Effector memory CD8-positive, alpha-beta T cell (primary cell): ENCODE results near the gene CALN1.

Source experiments
- ATAC-seq: fragments of 150-1000 bp; cut with Tn5 transposase; replicated peaks from 2 replicates; pipeline ENCODE4 v1.10.0; 2021; ENCODE audit warnings: mild to moderate bottlenecking, moderate library complexity
- DNase-seq, 3 experiments: peaks; one replicate each; pipeline ENCODE4 v3.0.0; 2021
- H3K27ac Mint-ChIP-seq, 2 donors: one replicate each; pipeline ENCODE4 v1.8.0; 2022; ENCODE audit warnings: mild to moderate bottlenecking in 2 of 2, mixed read lengths in 2 of 2, moderate library complexity in 2 of 2
- H3K27me3 Mint-ChIP-seq, 2 donors: one replicate each; pipeline ENCODE4 v1.8.0; 2022; ENCODE audit warnings: mixed read lengths in 2 of 2
- H3K36me3 Mint-ChIP-seq: one replicate; pipeline ENCODE4 v1.8.0; 2022; ENCODE audit warnings: mild to moderate bottlenecking, moderate library complexity, mixed read lengths; ENCODE audit not compliant: insufficient read depth
- H3K4me1 Mint-ChIP-seq, 2 donors: one replicate each; pipeline ENCODE4 v1.8.0; 2022; ENCODE audit warnings: low read depth in 2 of 2, mixed read lengths in 2 of 2
- H3K4me3 Mint-ChIP-seq, 2 donors: one replicate each; pipeline ENCODE4 v1.8.0; 2022; ENCODE audit warnings: mild to moderate bottlenecking in 2 of 2, mixed read lengths in 2 of 2, moderate library complexity in 2 of 2
- H3K9me3 Mint-ChIP-seq, 2 donors: one replicate each; pipeline ENCODE4 v1.8.0; 2022; ENCODE audit warnings: mixed read lengths in 2 of 2

The CALN1 gene

DNA sequence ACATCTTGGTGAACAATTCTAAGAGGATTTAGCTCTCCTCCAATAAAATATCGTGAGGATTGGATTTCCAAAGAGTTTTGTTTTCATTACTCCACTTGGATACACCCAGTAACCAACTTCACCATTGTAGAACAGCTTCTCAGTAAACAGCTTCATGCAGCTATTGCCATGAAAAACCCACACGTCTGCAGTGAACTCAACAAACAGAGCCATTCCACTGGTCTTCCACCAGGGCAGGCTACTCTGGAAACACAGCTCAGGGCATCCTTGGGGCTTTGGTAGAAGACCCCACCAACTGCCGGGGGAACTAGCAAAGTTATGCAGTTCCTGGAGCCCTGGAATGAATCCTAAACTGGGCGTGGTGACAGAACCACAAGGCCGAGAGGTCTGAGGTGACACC is 77.4 kb downstream of the CALN1 start:
- no peak overlapping the region for H3K4me3 Mint-ChIP-seq
- H3K27ac Mint-ChIP-seq, result no peak overlapping the region
- peaks cover 0 to 5% of the 10 kb centered on the region in 2 donors for H3K4me1 Mint-ChIP-seq
- no peaks in the 10 kb centered on the region for H3K36me3 Mint-ChIP-seq
- H3K9me3 Mint-ChIP-seq, result peaks cover 2 to 17% of the 10 kb centered on the region in 2 donors
- H3K27me3 Mint-ChIP-seq, result peaks cover 12 to 28% of the 10 kb centered on the region in 2 donors
- ATAC-seq, result no peak
- no peak for DNase-seq

DNA sequence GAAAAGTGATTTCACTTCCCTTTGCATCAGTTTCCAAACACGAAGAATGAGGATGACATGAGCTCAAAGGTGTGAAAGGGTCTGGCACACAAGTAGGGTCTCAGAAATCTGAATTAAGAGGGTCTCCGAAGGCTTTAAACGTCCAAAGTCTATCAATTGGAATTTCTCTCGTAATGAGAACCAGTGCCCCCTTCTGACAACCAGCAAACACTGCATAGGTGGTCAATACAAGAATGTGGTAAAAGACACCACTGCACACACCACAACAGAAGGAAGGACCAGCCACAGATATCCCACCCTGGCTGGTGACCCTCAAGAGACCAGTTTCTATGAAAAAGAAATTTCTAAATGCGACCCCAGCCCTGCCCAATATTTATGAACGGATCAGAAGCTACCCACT is 78.1 kb downstream of the CALN1 start:
- Mint-ChIP-seq H3K4me1 (peaks cover 0 to 5% of the 10 kb centered on the region in 2 donors), H3K27ac (no peak overlapping the region), H3K4me3 (no peak overlapping the region), H3K9me3 (peaks cover 2 to 11% of the 10 kb centered on the region in 2 donors), H3K27me3 (peaks cover 12 to 28% of the 10 kb centered on the region in 2 donors), H3K36me3 (no peaks in the 10 kb centered on the region)
- ATAC-seq, result no peak
- no peak for DNase-seq

DNA sequence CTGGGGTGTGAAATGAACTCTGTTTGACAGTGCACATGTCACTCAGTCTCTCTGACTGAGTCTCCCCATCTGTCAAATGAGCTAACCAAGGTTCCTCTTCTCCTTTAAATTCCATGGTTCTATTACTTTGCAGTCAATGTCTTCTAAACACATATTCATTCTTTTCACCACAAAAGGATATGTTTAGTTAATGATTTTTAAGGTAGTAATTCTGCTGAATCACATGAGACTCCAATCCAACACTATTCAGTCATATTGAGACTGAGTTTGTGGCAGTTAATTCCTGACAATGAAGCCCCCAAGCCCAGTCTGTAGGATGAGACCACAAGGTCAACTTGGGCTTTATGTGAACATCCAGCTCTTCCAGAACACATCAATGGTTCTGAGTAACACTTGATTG is 85.3 kb downstream of the CALN1 start:
- no peak for ATAC-seq

DNA sequence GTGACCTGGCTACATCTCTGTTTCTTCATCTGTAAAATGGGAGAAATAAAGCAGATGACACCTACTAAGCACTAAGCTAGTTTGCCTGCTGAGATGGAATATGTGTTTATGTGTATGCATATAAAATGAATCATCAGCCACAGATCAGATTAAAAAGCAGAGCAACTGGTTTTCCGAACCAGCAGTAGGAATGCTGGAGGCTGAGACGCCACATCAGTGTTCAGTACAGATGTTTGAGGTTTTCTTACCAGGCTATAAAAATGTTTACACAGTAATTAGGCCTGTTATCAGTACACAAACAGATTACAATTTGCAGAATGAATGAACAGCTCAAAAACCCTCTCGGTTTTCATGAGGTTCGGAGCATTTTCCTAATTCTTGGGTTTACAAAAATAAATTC is 85.8 kb downstream of the CALN1 start:
- no peak overlapping the region for H3K27ac Mint-ChIP-seq
- peaks cover 0 to 2% of the 10 kb centered on the region in 2 donors for H3K9me3 Mint-ChIP-seq

More for the DNA sequence above, 85.3 kb downstream of the CALN1 start:
- H3K36me3 Mint-ChIP-seq, result no peaks in the 10 kb centered on the region
- H3K4me1 Mint-ChIP-seq, result no peaks in the 10 kb centered on the region
- H3K4me3 Mint-ChIP-seq, result no peak overlapping the region
- H3K27me3 Mint-ChIP-seq, result no peaks in the 10 kb centered on the region
- H3K9me3 Mint-ChIP-seq, result peaks cover 0 to 2% of the 10 kb centered on the region in 2 donors
- no peak overlapping the region for H3K27ac Mint-ChIP-seq
- no peak for DNase-seq

DNA sequence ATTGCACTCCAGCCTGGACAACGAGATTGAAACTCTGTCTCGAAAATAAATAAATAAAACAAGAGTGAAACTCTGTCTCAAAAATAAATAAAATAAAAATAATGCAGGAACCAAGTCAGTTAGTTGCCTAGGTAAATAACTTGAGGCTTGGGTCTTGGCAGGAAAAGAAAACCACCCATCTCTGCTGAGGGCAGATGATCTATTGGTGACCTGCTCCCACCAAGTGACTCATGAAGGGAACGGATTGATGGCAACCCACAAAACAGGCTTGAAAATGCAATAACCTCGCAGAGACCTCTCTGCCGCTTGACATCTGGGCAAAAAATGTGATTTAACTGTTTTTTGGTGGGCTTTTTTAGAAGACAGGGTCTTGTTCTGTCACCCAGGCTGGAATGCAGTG is 86.6 kb downstream of the CALN1 start:
- no peak for DNase-seq
- no peaks in the 10 kb centered on the region for H3K36me3 Mint-ChIP-seq
- H3K4me1 Mint-ChIP-seq, result no peaks in the 10 kb centered on the region
- no peak for ATAC-seq
- no peaks in the 10 kb centered on the region for H3K27me3 Mint-ChIP-seq
- H3K27ac Mint-ChIP-seq, result no peak overlapping the region
- no peak overlapping the region for H3K4me3 Mint-ChIP-seq
- H3K9me3 Mint-ChIP-seq, result peaks cover 0 to 2% of the 10 kb centered on the region in 2 donors

More for the DNA sequence above, 85.8 kb downstream of the CALN1 start:
- Mint-ChIP-seq H3K4me1 (no peaks in the 10 kb centered on the region), H3K4me3 (no peak overlapping the region), H3K36me3 (no peaks in the 10 kb centered on the region), H3K27me3 (no peaks in the 10 kb centered on the region)
- no peak for ATAC-seq
- no peak for DNase-seq

DNA sequence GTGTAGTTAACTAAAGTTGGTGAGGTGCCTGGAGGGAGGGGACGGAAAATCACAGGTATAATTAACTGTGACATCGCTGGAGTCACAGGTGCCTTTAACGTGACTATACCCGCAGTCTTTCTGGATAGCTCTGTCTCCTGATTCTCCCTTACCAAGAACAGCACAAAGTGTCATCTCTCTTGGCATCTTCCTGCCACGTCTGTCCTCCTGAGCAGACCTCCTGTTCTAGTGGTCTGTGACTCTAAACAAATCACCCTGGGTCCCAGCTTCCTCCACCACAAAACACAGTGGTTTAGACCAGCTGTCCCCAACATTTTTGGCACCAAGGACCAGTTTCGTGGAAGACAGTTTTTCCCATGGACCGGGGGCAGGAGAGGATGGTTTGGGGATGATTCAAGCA is 90.5 kb downstream of the CALN1 start:
- no peak for DNase-seq
- ATAC-seq, result no peak
- Mint-ChIP-seq H3K4me3 (no peak overlapping the region), H3K4me1 (no peaks in the 10 kb centered on the region), H3K27ac (no peak overlapping the region), H3K36me3 (no peaks in the 10 kb centered on the region), H3K27me3 (no peaks in the 10 kb centered on the region), H3K9me3 (no peaks in the 10 kb centered on the region)

DNA sequence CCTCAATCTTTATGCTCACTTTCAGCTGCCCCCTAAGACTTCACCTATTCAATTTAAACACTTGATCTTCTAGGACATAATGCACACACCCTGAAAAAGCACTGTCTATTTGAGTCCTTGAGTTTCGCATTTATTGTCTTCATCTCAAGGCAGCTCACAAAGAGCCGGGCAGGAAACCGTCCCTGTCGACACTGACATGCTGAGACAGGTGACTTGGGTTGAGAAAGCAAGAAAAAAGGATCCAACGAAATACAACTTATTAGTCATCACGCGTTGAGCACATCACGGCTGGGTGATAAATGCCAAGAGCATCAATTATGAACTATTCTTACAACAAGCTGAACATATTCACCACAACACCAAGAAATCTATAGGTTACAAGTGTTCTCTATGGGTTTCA is 91.1 kb downstream of the CALN1 start:
- Mint-ChIP-seq H3K9me3 (no peaks in the 10 kb centered on the region), H3K36me3 (no peaks in the 10 kb centered on the region), H3K4me3 (no peak overlapping the region), H3K27me3 (no peaks in the 10 kb centered on the region), H3K4me1 (no peaks in the 10 kb centered on the region), H3K27ac (no peak overlapping the region)
- ATAC-seq (no peak), DNase-seq (no peak)

DNA sequence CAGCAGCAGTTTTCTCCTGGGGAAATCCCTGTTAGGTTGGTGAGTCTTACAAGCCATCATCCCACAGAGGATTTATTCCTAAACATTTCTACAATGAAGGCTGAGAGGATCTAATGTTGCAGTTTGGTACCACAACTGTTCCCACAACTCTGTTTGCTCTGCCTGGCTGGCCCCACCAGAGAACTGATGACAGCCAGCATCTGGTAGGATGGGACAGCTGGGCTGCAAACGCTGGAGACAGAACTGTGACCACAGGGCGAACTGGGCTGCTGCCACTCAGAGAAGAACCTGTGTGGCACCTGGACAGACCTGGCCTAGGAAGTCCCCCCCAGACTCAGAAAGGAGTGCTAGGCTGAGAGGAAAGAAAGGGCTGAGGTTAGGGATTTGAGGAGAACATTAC is 94.8 kb downstream of the CALN1 start:
- Mint-ChIP-seq H3K27ac (no peak overlapping the region), H3K9me3 (no peaks in the 10 kb centered on the region), H3K36me3 (no peaks in the 10 kb centered on the region), H3K4me3 (no peak overlapping the region), H3K4me1 (no peaks in the 10 kb centered on the region), H3K27me3 (no peaks in the 10 kb centered on the region)
- ATAC-seq (no peak), DNase-seq (no peak)

DNA sequence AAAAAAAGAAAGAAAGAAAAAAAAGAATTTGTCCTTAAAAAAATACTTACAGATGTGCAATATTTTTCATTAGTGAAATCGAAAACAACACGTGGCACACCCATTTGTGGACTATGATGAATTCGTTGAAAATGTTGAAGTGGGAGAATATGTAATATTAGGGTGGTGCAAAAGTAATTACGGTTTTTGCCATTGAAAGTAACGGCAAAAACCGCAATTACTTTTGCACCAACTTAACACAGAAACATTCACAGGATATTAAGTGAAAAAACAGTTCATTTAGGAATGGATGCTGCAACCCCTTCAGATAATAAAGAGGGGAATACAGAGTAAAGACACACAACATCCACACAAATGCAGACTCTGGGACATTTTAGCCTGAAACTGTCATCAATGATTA is 96.0 kb downstream of the CALN1 start:
- no peak for ATAC-seq
- Mint-ChIP-seq H3K27ac (no peak overlapping the region), H3K27me3 (no peaks in the 10 kb centered on the region), H3K4me1 (no peaks in the 10 kb centered on the region), H3K36me3 (no peaks in the 10 kb centered on the region), H3K4me3 (no peak overlapping the region), H3K9me3 (no peaks in the 10 kb centered on the region)
- DNase-seq, result no peak

DNA sequence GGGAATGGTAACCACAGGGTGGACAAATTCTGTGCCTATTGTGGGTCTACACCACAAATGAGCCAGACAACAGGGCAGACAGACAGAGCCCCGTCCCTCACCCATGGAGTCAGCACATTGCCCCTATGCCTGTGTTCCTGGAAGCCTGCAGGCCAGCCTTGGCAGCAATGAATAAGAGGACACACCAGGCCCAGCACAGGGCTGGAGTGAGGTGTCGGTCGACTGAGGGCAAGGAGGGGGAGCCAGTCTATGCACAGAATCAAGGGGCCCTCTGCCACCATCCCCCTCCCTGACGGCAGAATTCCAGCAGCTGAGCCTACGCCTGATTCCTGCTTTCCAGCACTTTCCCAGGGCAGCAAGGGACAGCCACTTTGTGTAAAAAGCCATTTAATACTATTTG is 98.2 kb downstream of the CALN1 start:
- no peaks in the 10 kb centered on the region for H3K27me3 Mint-ChIP-seq
- DNase-seq (no peak), ATAC-seq (no peak)
- H3K4me3 Mint-ChIP-seq, result no peak overlapping the region
- H3K9me3 Mint-ChIP-seq, result peaks cover 0 to 4% of the 10 kb centered on the region in 2 donors
- H3K4me1 Mint-ChIP-seq, result no peaks in the 10 kb centered on the region
- H3K27ac Mint-ChIP-seq, result no peak overlapping the region
- no peaks in the 10 kb centered on the region for H3K36me3 Mint-ChIP-seq

DNA sequence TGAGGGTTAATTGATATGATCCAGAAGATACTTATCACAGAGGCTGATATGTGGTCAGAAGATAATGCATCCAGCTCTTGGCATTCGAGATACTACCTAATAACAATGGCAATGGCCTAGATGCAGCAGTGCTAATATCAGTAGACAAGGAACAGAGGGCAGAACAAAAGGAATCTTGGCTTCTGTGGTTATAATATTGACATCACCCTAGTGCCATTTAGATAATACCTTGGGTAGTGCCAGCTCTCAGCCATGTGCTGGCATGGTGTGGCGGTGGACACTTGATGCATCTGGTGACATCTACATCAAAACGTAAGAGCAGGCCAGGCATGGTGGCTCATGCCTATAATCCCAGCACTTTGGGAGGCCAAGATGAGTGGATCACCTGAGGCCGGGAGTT is 101.8 kb downstream of the CALN1 start:
- no peak overlapping the region for H3K4me3 Mint-ChIP-seq
- H3K27me3 Mint-ChIP-seq, result no peaks in the 10 kb centered on the region
- H3K9me3 Mint-ChIP-seq, result peaks cover 0 to 7% of the 10 kb centered on the region in 2 donors
- no peaks in the 10 kb centered on the region for H3K36me3 Mint-ChIP-seq
- ATAC-seq (no peak), DNase-seq (no peak)
- H3K27ac Mint-ChIP-seq, result no peak overlapping the region
- H3K4me1 Mint-ChIP-seq, result no peaks in the 10 kb centered on the region

DNA sequence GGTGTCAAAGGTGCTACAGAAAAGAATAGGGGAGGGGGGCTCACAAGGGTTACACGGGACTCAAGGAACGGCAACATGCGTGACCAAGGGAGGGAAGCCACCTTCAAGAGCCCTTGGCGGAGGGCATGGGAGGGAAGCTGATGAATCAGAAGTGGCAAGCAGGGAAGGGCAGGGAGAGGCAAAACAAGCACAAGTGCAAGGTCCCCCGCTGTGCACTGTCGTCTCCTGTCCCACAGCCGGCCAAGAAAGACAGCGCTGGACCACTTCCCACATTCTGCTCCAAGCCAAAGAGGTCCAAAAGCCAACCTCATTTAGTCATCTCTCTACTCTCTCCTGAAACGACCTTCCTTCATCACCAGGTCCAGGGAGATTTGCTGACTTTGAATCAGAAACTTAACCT is 102.7 kb downstream of the CALN1 start:
- no peaks in the 10 kb centered on the region for H3K4me1 Mint-ChIP-seq
- H3K36me3 Mint-ChIP-seq, result no peaks in the 10 kb centered on the region
- no peak for DNase-seq
- no peak for ATAC-seq
- no peaks in the 10 kb centered on the region for H3K27me3 Mint-ChIP-seq
- H3K4me3 Mint-ChIP-seq, result no peak overlapping the region
- H3K9me3 Mint-ChIP-seq, result peaks cover 0 to 7% of the 10 kb centered on the region in 2 donors
- H3K27ac Mint-ChIP-seq, result no peak overlapping the region

DNA sequence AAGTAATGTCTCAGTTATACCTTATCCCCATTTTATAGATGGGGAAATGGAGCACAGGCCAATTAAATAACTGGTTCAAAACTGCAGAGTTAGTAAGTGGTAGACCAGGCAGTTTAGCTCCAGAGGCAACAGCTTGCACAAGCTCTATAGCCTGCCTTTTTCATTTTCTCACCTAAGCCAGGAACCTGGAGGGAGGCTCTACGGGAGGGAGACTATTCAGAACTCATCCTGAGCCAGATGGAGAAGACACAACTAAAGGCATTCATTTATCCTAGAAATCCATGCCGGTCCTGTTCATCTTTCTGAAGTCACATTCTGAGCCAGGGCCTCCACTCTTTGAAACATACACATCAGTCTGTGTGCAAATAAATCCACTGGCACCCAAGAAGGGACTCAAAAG is 103.2 kb downstream of the CALN1 start:
- Mint-ChIP-seq H3K36me3 (no peaks in the 10 kb centered on the region), H3K4me3 (no peak overlapping the region), H3K9me3 (peaks cover 0 to 7% of the 10 kb centered on the region in 2 donors), H3K27ac (no peak overlapping the region), H3K4me1 (no peaks in the 10 kb centered on the region), H3K27me3 (no peaks in the 10 kb centered on the region)
- no peak for DNase-seq
- no peak for ATAC-seq

DNA sequence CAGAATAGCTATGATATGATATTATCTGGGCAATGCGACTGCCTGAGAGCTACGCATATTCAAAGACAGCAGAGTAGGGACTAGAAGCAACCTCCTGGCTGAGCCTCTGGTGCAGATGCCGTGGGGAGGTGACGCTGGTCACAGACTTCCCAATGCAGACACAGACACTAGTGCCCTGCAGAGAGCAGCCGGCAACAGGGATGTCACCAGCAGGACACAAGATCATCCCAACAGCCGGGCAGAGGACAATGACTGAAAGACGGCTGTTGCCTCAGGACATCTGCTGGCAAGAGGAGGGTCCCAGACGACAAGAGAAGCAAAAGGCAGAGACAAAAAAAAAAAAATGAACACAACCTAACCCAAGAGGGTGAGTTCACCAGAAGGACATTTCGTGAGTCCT is 104.6 kb downstream of the CALN1 start:
- ATAC-seq, result no peak
- Mint-ChIP-seq H3K27ac (no peak overlapping the region), H3K4me1 (no peaks in the 10 kb centered on the region), H3K36me3 (no peaks in the 10 kb centered on the region), H3K27me3 (no peaks in the 10 kb centered on the region), H3K9me3 (peaks cover 0 to 7% of the 10 kb centered on the region in 2 donors), H3K4me3 (no peak overlapping the region)
- no peak for DNase-seq

DNA sequence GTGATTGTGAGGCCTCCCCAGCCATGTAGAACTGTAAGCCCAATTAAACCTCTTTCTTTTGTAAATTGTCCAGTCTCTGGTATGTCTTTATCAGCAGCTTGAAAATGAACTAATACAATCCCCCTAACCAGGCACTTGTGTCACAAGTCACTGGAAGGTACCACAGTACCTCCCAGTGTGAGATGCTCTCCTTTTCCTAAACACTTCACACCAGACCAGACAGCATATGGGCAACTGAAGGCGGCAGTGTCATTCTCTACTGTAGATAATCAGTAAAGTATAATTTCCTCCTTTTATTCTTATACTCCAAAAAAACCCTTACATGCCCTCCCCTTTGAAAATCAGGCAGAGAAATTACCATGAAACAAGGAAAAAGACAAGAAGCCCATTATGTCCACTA is 113.2 kb downstream of the CALN1 start:
- Mint-ChIP-seq H3K27me3 (no peaks in the 10 kb centered on the region), H3K9me3 (peaks cover 2 to 7% of the 10 kb centered on the region in 2 donors), H3K36me3 (no peaks in the 10 kb centered on the region), H3K27ac (no peak overlapping the region), H3K4me1 (no peaks in the 10 kb centered on the region), H3K4me3 (no peak overlapping the region)
- ATAC-seq, result no peak
- no peak for DNase-seq
